Measurements from ENCODE around the gene FRA10AC1.

FRA10AC1 gene

DNA sequence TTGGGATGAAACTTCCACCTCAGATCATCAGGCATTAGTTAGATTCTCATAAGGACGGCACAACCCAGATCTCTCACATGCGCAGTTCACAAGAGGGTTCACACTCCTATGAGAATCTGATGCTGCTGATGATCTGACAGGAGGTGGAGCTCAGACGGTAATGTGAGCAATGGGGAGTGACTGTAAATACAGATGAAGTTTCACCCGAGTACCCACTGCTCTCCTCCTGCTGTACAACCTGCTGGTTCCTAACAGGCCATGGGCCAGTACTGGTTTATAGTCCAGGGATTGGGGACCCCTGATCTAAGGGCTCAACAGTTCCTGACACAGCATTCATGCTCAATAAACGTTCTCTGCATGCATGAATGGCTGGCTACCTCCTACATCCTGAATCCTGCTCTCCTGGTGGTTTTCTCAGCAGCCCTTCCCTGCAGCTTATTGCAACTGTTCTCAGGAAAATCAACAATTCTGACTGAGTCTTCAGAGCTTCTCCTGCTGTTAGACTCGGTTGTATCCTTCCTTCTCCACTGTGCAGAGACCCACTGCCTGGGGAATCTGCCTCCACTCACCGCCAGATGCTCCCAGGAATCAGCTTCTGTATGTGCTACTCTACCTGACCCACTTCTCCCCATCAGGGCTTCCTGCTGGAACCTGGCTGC, 72.6 kb downstream of the FRA10AC1 start:
- DNase-seq (ENCODE audit: low read depth): no peak

DNA sequence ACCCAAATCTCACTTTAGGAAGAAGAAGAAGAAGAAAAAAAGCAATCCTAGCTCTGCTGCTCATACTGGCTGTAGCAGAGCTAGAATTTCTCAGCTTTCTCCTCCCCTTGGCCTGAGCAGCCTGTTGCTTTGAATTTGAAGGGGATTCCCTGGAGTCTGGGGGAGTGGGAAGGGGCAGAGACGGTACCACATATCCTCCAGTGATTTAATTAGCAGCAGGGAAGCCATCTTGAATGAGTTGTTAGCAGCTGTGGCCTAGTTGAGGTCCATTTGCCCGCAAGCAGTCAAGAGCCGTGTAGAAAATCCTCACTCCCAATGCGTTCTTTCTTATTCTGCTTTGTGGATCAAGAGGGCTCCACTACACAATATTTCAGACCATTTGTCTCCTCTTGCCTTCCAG, 73.5 kb downstream of the FRA10AC1 start:
- no peak for DNase-seq (ENCODE audit: low read depth)

DNA sequence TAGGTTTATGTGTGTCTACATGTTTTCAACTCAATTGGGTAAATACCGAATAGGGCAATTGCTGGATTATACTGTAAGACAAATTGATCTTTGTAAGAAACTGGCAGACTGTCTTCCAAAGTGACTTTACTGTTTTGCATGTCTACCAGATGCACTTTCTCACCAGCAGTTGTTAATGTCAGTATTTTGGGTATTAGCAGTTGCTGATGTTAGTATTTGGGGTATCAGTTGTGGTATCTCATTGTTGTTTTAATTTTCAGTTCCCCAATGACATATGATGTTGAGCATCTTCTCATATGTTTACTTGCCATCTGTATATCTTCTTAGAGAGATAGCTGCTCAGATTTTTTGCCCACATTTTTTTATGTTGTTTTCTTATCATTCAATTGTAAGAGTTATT, 79.5 kb downstream of the FRA10AC1 start:
- no peak for DNase-seq (ENCODE audit: low read depth)

DNA sequence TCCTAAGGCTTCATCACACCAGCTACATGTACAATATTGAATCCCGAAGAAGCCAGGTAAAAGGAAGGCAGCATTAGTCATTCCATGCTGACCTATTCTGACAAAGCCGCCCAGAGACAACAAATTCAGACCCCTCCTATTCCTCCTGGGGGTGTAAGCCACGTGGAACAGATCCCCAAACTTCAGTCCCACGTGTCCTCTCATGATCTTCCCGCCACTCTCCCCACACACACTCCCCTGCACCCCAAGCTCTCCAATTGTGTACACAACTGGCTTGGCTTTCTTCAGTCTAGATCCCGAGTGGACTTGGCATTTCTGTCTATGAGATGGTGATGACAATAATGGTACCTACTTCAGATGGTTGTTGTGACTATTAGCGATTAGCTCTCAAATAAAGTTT, 81.5 kb downstream of the FRA10AC1 start:
- DNase-seq (ENCODE audit: low read depth): no peak
